Activated T-cell treated with anti-CD3 and anti-CD28 coated beads, Interleukin-2, amount 50 U/mL, for 48 hours (primary cell): ENCODE measurements around the gene TRMT6.

ENCODE experiments used
- DNase-seq, 2 experiments: peaks; one replicate each; pipeline ENCODE4 v3.0.0-alpha.2; 2020

Gene TRMT6

DNA sequence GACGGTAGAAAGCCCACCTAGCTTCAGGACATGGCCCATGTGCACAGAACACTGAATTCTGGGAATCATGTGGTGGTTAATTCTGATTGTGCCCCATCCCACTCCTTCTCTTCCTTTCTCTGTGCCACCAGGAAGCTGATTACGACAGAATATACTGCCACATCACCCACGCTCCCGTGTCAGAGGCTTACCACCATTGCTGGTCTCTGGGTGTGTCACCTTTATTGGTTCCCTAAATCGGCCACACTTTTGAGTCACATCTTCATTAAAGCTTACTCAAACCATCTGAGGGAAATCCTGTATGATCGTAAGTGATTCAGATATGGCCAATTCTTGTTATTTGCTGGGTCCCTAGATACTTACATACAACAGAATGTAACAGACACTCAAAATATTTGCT lies 3.1 kb downstream of the TRMT6 start:
- DNase-seq: peak; percentile 65 to 67

DNA sequence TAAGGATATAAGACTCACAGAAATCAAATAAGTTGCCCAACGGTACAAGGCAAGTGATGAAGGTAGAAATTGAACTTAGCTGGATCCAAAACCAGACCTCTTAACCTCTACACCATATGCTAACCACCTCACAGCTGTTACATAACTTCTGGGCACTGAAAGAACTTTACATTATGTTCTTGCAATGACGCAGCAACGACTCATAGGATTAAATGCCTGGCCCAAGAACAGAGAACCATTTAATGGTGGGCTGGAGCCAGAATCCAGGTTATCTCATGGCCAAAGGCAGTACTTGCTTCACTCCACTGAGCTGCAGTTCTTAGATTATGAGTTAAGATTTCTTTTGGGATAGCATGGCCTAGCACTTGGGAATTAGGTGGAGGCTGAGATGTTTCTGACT lies 4.4 kb downstream of the TRMT6 start:
- peak in 1 of 2 experiments; percentile 35 for DNase-seq

DNA sequence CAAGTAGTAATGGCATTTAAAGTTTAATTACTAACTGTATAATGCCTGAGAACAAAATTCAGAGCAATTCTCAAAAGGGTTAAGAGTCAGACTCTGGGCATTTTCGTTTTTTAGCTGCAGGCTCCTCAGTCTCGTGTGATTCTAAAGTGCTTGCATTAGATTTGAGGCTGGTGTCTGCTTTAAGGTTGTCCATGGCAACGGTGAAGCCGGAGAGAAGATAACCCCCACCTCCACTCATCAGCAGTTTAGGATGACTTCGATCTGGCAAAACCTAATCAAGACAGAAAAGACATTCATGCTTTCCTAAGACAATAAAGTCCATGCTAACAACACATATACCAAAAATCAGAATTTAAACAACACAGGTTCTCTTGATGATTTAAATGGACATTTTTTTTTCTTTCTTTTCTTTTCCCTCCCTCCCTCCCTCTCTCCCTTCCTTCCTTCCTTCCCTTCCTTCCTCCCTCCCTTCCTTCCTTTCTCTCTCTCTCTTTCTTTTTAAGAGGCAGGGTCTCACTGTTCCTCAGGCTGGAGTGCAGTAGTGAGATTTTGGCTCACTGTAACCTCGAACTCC lies 11.8 kb downstream of the TRMT6 start:
- no peak for DNase-seq

DNA sequence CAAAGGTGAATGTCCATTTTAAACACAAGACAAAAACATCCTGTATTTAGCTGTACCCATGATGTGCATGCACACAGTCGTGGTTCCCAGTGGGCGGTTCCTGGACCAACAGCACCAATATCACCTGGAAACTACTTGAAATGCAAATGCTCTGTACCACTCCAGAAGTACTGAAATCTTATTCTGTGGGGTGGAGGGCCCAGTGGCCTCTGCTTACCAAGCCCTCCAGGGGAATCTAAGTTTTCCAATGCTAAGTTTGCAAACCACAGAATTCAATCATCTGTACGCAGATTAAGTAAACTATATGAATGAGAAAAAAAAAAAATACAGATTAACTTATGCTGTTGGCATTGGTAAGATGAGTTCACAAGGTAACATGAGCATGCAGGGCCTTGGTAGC lies 14.1 kb downstream of the TRMT6 start:
- DNase-seq: no peak

DNA sequence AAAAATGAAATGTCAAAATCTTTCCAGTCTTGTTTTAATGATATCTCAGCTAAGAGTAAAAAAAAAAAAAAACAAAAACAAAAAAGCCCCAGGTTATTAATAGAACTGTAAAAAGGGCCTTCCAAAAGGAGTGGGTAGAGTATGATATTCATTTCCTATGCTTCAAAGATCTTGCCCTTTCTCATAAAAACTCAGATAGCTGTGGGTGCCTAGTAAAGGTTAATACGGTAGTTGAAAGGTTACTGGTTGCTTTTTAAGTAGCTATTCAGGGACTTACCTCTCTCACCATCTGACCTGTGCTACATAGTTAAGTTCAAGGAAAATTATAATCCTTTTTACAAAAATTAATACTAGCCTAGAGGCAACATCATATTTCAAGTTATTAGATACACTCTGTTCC lies 14.9 kb downstream of the TRMT6 start:
- no peak for DNase-seq

DNA sequence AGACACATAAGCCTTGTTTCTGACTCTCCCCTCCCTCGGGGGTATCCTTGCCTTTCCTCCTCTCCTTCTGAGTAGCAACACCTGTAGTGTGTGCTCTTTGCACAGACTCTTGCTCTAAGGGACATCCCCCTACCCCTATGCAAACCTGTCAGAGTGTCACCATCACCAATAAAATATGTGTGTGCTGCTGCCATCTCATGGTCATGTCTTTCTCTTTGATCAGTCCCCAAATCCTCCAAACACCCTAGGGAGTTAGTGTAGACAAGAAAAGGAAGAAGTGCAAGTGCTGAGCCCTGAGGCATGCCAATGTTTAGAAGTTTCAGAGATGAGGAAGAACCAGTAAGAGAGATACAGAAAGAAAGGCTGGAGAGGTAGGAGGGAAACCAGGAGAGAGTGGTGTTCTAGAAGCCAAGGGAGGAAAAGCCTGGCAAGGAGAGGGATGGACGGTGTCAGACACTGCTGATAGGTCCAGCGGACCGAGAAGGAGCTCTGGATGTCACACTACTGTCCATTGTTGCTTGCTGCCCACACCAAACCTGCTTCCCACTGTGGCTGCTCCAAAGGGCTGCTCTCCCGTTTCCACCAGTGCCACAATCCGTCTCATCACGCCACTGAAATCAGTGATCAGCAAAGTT lies 16.4 kb downstream of the TRMT6 start:
- DNase-seq: no peak

DNA sequence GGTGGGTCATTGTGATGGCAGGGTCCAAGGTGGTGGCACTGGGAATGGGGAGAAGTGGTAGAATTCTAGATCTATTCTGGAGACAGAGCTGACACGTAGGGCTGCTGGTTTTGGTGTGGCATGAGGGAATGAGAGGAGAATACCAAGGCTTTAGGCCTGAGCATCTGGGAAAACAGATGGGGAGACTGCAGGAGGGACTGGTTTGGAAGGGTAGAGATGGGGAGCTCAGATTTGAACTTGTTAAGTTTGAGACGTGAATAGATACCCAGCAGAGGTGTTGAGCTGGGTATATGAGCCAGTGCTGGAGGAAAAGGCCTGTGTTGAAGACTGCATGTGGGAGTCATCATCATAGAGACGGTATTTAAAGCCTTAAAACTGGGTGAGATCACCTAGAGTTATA lies 17.5 kb downstream of the TRMT6 start:
- DNase-seq: no peak

DNA sequence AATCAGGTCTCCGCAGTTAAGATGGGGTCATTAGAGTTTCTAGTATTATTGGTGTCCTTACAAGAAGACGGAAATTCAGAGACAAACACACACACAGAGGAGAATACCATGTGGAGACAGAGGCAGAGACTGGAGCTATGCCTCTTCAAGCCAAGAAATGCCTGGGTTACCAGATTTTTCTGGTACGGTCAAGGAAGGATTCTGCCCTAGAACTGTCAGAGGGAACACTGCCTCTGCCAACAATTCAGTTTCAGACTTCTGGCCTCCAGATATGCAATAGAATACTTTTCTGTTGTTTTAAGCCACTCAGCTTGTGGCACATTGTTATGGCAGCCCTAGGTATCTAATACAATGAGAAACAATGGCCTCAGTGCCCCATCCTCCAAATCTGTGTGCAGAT lies 18.9 kb downstream of the TRMT6 start:
- no peak for DNase-seq

DNA sequence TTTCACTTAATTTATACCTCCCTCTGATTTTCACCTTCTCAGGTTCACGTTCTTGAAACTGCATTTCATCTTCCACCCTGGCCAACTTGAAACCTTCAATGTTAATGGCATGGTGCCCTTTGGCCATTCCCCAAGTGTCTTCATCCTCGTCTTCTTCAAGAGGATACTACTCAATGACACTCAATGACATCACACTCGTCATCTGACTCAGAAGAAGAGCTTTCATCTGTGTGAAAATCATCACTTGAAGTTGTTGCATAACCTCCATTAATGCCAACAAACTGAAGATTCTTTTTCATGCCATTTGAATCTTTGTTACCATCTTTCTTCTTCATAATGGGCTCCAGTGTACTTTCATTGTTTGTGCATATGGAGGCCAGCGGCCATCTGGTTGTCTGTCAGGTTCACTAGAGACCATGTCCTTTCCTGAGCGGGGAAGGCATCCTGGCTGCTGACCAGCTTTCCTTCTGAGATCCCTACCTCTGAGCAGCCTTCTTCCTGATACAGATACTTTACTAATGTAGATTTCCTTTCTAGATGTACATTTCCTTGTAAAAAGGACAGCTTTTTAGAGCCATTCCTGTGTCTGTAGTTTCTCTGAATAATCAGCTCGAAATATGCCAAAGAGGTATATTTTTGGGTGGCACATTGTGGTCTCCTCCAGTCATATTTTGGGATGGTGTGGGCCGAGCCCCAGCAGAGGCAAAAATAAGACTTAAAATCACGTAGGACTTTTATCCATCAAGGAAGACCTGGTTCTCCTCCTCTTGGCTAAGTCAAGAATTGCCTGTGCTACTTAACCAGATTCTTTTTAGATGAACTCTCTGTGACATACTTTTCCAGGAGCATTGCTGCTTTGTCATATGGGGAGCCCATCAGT lies 21.3 kb downstream of the TRMT6 start:
- no peak for DNase-seq

DNA sequence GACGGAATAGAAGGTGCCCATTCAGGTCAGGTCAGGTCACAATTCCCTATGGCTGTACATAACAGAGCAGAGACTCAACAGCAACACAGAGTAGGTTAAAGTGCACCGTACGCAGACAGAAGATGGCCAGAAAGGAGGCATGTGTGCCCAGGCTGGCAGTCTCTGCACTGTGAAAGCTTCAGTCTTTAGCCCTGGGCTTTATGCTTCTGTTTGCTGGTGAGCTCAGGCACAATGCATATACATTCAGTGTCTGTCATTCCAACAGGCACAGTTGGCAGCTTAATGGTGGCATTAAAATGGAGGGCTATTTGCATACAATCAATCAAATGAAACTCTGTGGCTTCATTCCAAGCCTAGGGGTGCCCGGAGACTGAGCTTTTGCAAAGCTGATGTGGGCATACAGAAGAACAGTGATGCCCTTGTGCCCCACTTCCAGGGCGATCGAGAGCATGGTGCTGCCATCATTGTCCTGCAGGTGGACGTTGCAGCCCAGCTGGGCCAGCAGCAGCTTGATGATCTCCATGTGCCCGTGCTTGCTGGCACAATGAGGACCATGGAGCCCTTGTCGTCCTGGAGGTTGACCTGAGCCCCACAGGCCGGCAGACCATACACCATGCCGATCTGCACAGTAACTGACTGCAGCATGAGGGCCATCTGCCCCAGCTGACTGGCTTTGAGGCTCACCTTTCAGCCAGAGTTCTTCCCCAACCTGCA lies 22.4 kb downstream of the TRMT6 start:
- no peak for DNase-seq

DNA sequence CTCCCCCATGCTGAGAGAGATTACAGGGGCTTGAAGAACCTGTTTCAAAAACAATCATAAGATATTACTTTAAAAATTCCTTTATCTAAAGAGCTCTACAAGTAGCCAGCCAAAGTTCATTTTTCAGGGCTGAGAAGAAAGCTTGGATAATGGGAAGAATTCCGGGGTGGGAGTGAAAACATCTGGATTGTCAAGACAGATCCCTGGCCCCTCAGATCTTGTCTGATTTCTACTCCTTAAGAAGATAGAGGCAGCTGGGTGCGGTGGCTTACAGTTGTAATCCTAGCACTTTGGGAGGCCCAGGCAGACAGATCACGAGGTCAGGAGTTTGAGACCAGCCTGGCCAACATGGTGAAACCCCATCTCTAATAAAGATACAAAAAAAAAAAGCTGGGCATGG lies 24.8 kb downstream of the TRMT6 start:
- DNase-seq: no peak

DNA sequence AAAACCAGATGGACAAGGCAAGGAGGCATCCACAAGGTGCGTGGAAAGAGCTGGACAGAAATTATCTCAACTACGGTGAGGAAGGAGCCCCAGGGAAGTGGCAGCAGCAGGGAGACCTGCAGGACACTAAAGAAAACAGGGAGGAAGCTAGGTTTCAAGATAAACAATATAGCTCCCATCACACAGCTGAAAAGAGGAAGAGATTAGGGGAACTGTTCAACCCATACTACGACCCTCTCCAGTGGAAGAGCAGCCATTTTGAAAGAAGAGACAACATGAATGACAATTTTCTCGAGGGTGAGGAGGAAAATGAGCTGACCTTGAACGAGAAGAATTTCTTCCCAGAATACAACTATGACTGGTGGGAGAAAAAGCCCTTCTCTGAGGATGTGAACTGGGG lies 26.8 kb downstream of the TRMT6 start:
- no peak for DNase-seq

DNA sequence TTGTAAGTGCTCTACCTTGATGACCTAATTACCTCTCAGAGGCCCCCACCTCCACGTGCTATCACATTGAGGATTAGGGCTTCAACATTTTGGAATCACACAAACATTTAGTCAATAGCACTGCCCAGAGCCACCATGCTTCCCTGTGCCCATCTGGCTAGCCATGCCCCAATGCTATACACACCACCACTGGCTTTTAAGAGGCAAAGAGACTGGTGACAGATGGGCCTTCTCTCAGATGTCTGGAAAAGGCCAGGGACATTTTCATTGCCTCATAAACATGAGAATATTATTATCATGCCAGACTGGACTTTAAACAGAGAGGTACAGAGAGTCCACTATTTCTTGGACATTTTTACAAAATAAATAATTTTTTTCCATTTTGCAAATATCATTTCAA lies 29.8 kb downstream of the TRMT6 start:
- no peak for DNase-seq

DNA sequence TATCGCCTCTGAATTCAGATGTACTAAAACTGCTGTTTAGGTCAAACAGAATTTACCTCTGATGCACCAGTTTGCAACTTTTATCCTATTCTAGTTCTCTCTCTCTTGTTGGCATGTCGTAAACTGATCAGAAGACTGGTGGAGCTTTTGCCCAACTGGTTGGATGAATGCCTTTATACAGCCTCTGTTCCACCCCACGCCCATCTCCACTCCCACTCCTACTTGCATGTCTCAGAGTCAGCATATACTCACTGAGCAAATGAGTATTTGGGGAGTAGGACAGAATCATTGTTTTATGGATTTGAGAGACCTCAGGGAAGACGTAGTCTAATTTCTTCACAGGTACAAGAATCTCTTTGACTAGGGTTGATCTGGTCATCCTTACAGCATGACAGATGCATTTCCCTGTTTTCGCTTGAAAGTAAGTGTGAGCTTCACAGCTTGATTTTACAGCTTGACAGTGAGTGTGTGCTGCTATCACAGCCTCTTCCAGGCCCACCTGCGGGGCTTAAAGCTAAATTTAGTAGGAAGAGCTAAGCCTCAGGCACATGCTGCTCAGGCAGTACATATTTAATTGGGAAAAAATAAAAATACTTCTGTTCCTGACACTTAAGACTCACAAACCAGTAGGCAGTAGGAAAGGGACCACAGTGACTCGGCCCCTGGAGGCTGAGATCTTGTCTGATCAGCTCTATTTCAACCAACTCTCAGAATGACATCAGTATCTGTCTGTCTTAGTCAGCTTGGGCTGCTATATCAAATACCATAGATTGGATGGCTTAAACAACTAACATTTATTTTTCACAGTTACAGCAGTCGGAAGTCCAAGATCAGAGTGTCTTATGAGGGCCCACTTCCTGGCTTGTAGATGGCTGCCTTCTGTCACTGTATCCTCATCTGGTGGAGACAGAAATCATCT lies 30.4 kb downstream of the TRMT6 start:
- peak in 1 of 2 experiments; percentile 46 for DNase-seq

DNA sequence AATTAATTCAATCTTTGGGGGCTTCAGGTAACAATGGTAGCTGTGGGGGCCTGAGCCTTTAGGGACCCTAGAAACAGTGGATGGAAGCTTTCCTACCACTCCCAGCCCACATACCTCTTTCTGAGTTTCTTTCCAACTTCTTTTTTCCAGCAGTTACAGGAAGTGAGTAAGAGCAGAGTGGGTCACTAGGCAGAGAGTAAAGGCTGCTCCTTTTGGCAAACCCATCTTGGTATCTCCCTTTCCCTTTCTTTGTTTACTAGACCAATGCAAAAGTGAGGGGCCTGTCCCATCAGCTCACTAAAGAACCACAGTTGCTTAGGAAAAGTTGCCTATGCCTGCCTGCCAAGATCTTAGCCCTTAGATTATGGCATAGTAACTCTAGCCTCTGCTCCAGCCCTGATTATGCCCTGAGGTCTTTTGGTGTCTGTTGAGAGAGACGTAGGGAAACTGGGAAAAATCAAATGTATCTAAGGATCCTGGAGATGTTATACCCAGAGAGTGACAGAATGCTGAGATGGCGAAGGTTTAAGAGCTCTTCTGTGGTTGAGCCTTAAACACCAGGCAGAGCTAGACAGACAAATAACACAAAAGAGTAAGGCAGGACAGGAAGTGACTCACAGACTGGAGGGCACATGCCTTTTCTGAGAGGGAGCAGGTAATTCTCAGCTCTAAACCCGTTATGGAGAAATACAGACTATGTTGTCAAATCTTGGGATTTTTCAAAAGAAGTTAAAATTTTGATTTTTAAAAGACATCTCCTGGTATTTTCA lies 31.3 kb downstream of the TRMT6 start:
- no peak for DNase-seq

DNA sequence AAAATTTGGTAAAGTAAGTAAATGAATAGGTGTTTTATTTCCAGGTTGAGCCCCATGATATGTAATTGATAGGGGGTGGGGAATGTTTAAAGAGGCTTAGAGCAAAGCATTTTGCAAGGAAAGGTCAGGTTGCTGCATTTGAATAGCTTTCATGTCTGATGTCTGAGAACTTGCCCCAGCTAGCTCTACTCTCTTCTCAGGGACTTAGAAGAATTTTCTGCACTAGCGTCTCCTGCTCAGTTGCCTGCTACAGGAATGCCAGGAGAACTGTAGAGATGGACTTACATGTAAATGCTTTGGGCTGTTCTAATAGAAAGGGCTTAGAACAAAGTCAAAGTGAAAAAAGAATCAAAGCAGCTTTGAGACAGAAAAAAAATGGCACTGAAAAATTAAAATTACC lies 35.5 kb downstream of the TRMT6 start:
- no peak for DNase-seq

DNA sequence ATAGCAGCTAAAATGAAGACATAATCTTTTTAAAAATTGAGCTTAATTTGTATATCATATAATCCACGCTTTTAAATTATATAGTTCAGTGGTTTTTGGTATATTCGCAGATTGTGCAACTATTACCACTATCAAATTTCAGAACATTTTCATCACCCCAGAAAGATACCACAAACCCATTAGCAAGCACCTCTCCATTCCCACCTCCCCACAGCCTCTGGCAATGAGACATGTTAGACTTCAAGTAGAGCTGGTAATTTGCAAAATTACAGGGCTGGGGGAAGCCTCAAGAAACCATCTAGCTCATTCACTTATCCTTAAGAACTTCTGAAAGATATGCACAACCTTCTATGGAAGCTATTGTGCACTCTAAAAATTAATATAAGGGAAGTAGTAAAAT lies 37.2 kb downstream of the TRMT6 start:
- no peak for DNase-seq

DNA sequence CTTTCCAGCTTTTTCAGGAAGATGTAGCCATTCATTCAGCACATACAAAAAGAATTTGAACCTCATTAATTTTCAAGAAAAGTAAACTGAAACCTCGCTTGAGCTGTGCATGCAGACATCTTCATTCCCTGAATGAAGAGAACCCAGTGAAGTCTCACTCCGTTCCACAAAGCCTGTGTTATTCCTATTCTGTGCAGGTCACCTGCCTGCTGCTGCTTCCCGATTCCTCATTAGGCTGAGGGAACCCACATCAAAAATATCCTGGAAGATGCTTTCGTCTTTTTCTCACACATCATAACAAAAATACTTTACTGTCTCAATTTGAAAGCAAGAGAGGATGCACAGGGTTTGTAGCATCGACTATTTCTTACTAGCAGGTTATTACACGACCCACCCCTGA lies 40.1 kb downstream of the TRMT6 start:
- no peak for DNase-seq

DNA sequence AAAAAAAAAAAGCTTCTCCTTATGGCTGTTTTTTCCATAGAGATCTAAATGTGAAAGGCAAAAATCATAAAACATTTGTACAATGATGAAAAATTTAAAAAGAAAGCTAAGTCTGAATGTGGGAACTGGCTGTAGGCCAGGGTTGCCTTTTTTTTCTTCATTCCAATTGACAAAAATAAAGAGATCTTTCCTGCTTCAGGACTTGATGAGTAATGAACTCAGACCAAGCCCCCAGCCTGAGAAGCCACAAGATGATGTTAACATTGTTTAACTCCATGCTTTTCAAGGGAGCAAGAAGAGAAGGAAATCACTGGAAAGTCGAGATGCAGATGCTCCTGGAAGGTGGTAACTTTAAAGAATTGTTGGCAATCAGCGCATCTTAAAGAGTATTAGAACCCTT lies 41.4 kb downstream of the TRMT6 start:
- no peak for DNase-seq

DNA sequence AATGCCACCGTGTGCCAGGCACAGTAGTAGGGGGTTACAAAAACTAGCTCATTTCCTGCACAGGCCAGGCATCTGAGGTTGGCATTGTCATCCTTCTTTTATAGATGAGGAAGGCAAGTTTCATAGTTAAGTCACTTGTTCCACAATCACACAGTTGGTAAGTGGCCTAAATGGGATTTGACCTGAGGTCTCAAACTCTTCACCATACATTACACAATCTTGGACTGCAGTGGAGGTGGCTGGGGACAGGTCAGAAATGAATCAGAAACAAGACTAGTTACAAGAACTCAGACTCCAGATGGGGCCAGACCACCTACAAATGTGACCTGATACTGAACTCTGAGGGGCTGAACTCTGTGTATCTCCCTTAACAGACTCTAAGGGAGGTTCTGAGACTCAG lies 49.4 kb downstream of the TRMT6 start:
- no peak for DNase-seq

DNA sequence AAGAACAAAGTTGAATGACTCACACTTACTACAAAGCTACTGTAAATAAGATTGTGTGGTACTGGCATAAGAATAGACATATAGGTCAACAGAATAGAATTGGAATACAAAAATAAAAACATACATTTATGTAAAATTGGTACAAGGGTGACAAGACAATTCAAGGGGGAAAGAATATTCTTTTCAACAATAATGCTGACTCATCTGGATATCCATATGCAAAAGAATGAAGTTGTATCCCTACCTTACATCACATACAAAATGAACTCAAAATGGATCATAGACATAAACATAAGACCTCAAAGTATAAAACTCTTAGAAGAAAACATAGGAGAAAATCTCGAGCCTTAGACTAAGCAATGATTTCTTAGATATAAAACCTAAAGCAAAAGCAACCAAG lies 50.9 kb downstream of the TRMT6 start:
- DNase-seq: no peak

DNA sequence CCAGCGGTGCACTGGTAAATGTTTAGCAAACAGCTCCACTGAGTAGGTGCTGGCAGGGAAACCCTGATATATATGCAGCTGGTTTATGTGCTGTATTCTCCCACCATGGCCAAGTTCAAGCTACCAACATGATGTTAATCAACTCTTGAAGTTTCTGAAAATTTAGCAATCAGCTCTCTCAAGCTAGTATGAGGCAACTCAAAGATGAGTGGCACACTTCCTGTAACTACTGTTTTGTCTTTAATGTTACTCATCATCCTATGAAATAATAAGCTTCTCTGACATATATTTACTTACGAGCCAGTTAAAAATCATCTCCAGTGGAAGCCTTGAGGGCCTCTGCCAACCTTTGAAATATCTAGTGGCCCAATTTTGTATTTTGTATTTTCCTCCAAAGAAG lies 54.7 kb downstream of the TRMT6 start:
- DNase-seq: no peak
